ENCODE measurements around the gene UNC80. TPM values are rescaled to one million over a fixed set of nuclear protein-coding genes. Genes with fewer than 3 reads are reported as not detected.
A peak's percentile ranks its signal among the peaks of the same experiment; 100 is the strongest.

Gene UNC80
- total and polyA plus RNA-seq, 2 of the 13 experiments (the other 11 are each of a cell fraction or from before 2014, with no cell fraction given) = not detected

- H3K9me3 ChIP-seq (ENCODE audit: low read length) = no peaks in the 10 kb centered on the region
- H3K4me3 ChIP-seq (replicated peaks in 1 of 3; ENCODE audit: insufficient read depth in 1 of 3, low read depth in 2 of 3, low read length in 3 of 3) = peak overlapping the region in 2 of 3 experiments; percentile 8 to 14; a peak in 3 of 6 replicates
- no peak for FAIRE-seq
- no peaks in the 10 kb centered on the region for H3K79me2 ChIP-seq (ENCODE audit: insufficient read depth, low read length)
- ATAC-seq = peak; percentile 37; the same call in 2 of the 3 replicates
- WGBS (ENCODE audit: low lambda C conversion rate) = 2% methylated on average over 6 of the region's 6 CpGs
- H3K9ac ChIP-seq (ENCODE audit: insufficient read depth, low read depth, low read length) = no peak overlapping the region
- in situ Hi-C loops (cut with HindIII; ENCODE audit: extremely low pct_ligation_motif_present, low pct_unique_long_range_greater_than_20kb) = no loop called here
- H4K20me1 ChIP-seq (ENCODE audit: insufficient read depth, low read length) = no peaks in the 10 kb centered on the region
- peak overlapping the region; percentile 59 for H3K4me2 ChIP-seq (ENCODE audit: low read depth, low read length)
- CTCF ChIA-PET (ENCODE audit: low intra/inter-chr PET ratio, low total read pairs) = no interaction called here
- DNase-seq (ENCODE audit: low spot score) = no peak
- POLR2A ChIA-PET = no interaction called here
- no peaks in the 10 kb centered on the region for H3K27me3 ChIP-seq (ENCODE audit: control insufficient read depth in 1 of 2, insufficient read depth in 2 of 2, low read length in 2 of 2)
- H3K36me3 ChIP-seq (replicated peaks in 1 of 2; ENCODE audit: control insufficient read depth in 1 of 2, insufficient read depth in 2 of 2, low read length in 2 of 2) = no peaks in the 10 kb centered on the region
- BruUV-seq (replicated peaks) = no TSS peak
- no peak for TF ChIP-seq ZNF275 (CRISPR knock-in tag; IDR thresholded peaks at IDR 0.05; ENCODE audit: borderline replicate concordance)
- no peak for TF ChIP-seq SRSF1 (optimal IDR thresholded peaks at IDR 0.05; ENCODE audit: low read depth, low read length)
- peak overlapping the region; percentile 42 for H2AFZ ChIP-seq (ENCODE audit: low read length)
- no peaks in the 10 kb centered on the region for H3K4me1 ChIP-seq (ENCODE audit: insufficient read depth, low read length)
- no peak overlapping the region for H3K27ac ChIP-seq (ENCODE audit: extremely low read length, insufficient read depth, low read length)
- intact Hi-C loops (cut with micrococcal nuclease; ENCODE audit: unreplicated experiment) = no loop called here
Observed at GRCh38 chr2:209790066-209790728, 18.6 kb downstream of the UNC80 start.

- DNase-seq (ENCODE audit: low spot score) = no peak
- no TSS peak for BruUV-seq (replicated peaks)
- intact Hi-C loops (cut with micrococcal nuclease; ENCODE audit: unreplicated experiment) (no loop called here), in situ Hi-C loops (cut with HindIII; ENCODE audit: extremely low pct_ligation_motif_present, low pct_unique_long_range_greater_than_20kb) (no loop called here)
- no peaks in the 10 kb centered on the region for H4K20me1 ChIP-seq (ENCODE audit: insufficient read depth, low read length)
- H3K4me2 ChIP-seq (ENCODE audit: low read depth, low read length) = no peak overlapping the region
- POLR2A ChIA-PET = no interaction called here
- H3K9ac ChIP-seq (ENCODE audit: insufficient read depth, low read depth, low read length) = no peak overlapping the region
- CTCF ChIA-PET (ENCODE audit: low intra/inter-chr PET ratio, low total read pairs) = no interaction called here
- no peak overlapping the region for H3K4me3 ChIP-seq (replicated peaks in 1 of 3; ENCODE audit: insufficient read depth in 1 of 3, low read depth in 2 of 3, low read length in 3 of 3)
- H2AFZ ChIP-seq (ENCODE audit: low read length) = no peak overlapping the region
- H3K27ac ChIP-seq (ENCODE audit: extremely low read length, insufficient read depth, low read length) = no peak overlapping the region
- 56% methylated on average over 3 of the region's 3 CpGs for WGBS (ENCODE audit: low lambda C conversion rate)
- no peaks in the 10 kb centered on the region for H3K79me2 ChIP-seq (ENCODE audit: insufficient read depth, low read length)
- no peaks in the 10 kb centered on the region for H3K9me3 ChIP-seq (ENCODE audit: low read length)
- FAIRE-seq = no peak
- H3K36me3 ChIP-seq (replicated peaks in 1 of 2; ENCODE audit: control insufficient read depth in 1 of 2, insufficient read depth in 2 of 2, low read length in 2 of 2) = no peaks in the 10 kb centered on the region
- ATAC-seq = no peak
- no peaks in the 10 kb centered on the region for H3K27me3 ChIP-seq (ENCODE audit: control insufficient read depth in 1 of 2, insufficient read depth in 2 of 2, low read length in 2 of 2)
- no peaks in the 10 kb centered on the region for H3K4me1 ChIP-seq (ENCODE audit: insufficient read depth, low read length)
- TF ChIP-seq AGO2 (optimal IDR thresholded peaks at IDR 0.05; ENCODE audit: low read depth, low read length) = no peak
- no peak for TF ChIP-seq ZNF563 (CRISPR knock-in tag; IDR thresholded peaks at IDR 0.05)
- no peak for TF ChIP-seq NCOA2 (CRISPR knock-in tag; IDR thresholded peaks at IDR 0.05)
- no peak for TF ChIP-seq NFE2L2 (IDR thresholded peaks at IDR 0.05; ENCODE audit: low read length)
- TF ChIP-seq ZNF629 (CRISPR knock-in tag; conservative IDR thresholded peaks at IDR 0.05) = no peak
- no peak for TF ChIP-seq SP4 (CRISPR knock-in tag; IDR thresholded peaks at IDR 0.05)
- no peak for TF ChIP-seq ATM (IDR thresholded peaks at IDR 0.05; ENCODE audit: borderline replicate concordance)
- TF ChIP-seq PREB (CRISPR knock-in tag; IDR thresholded peaks at IDR 0.05) = no peak
- TF ChIP-seq ZBTB14 (CRISPR knock-in tag; IDR thresholded peaks at IDR 0.05) = no peak
- no peak for TF ChIP-seq SATB2 (CRISPR knock-in tag; IDR thresholded peaks at IDR 0.05)
- no peak for TF ChIP-seq JUN (CRISPR knock-in tag; IDR thresholded peaks at IDR 0.05)
- TF ChIP-seq RBM39 (IDR thresholded peaks at IDR 0.05; ENCODE audit: low read depth, low read length, poor library complexity, severe bottlenecking) = no peak
- TF ChIP-seq HNF4A (CRISPR knock-in tag; IDR thresholded peaks at IDR 0.05) = no peak
- no peak for TF ChIP-seq ZNF766 (CRISPR knock-in tag; IDR thresholded peaks at IDR 0.05; ENCODE audit: borderline replicate concordance)
- TF ChIP-seq RXRA (CRISPR knock-in tag; IDR thresholded peaks at IDR 0.05) = no peak
Observed at GRCh38 chr2:209791151-209791550, 19.5 kb downstream of the UNC80 start.
